HG02884 (cell line): ENCODE data around the gene PRR22.
"Not testable (repeated sequence)": the region's sequence is repeated elsewhere in the genome, so short reads cannot be mapped to it uniquely, and the experiment has no call there.

ENCODE experiments used
- ATAC-seq: cut with Tn5 transposase; IDR thresholded peaks from one replicate; pipeline ENCODE4 v1.9.1; 2021; ENCODE audit warnings: mild to moderate bottlenecking, moderate library complexity; ENCODE audit not compliant: unreplicated experiment

PRR22 gene

DNA sequence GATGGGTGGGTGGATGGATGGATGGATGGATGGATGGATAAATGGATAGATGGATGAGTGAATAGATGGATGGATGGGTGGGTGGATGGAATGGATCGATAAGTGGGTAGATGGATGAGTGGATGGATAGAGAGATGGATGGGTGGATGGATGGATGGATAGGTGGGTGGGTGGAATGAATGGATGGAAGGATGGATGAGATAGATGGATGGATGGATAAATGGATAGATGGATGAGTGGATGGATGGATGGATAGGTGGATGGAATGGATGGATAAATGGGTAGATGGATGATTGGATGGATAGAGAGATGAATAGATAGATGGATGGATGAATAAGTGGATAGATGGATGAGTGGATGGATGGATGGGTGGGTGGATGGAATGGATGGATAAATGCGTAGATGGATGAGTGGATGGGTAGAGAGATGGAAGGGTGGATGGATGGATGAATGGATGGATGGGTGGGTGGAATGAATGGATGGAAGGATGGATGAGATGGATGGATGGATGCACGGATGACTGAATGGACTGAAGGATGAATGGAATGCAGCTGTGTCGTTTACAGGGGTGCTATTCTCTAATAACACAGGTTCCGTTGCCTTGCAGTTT is 21.8 kb downstream of the PRR22 start:
- ATAC-seq = no peak

DNA sequence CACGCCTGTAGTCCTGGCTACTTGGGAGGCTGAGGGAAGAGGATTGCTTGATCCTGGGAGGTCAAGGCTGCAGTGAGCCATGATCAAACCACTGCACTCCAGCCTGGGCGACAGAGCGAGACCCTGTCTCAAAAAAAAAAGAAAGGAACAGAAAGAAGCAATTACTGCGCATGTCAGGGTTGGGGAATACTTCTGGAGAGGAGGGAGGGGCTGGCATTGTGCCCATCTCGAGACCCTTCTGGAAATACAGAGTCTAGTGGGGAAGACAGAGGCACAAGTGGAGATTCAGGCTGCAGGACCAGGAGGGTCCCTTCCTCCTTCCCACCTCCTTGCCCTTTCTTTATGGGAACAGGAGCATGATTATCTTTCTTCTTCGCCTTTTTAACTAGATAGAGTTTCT is 30.8 kb downstream of the PRR22 start:
- ATAC-seq = no peak

DNA sequence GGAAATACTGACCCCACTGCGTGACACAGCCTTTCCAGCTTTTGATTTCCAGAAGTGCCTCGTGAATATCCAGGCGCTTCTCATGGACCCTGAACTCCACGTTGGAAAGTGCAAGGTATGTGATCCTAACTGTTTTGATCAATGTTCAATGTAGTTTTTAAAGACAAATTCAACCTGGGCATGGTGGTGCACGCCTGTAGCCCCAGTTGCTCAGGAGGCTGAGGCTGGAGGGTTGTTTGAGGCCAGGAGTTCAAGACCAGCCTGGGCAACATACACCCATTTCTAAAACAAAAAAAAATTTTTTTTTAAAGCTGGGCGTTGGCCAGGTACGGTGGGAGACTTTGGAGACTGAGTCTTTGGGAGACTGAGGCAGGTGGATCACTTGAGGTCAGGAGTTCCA is 32.8 kb downstream of the PRR22 start:
- ATAC-seq = no peak

DNA sequence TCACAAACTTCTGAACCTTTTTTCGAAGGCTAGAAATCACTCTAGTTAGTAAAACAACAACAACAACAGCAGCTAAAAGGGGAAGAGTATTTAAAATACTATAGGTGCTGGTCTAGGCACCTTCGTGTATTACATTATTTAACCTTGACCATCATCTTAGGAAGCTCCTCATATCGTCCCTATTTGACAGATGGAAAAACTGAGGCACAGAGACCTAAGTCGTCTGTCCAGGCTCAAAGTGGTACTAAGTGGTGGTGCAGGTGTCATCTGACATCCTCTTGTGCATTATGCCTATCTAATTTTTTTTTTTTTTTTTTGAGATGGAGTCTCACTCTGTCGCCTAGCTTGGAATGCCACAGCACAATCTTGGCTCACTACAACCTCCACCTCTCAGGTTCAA is 35.0 kb downstream of the PRR22 start:
- ATAC-seq = no peak

DNA sequence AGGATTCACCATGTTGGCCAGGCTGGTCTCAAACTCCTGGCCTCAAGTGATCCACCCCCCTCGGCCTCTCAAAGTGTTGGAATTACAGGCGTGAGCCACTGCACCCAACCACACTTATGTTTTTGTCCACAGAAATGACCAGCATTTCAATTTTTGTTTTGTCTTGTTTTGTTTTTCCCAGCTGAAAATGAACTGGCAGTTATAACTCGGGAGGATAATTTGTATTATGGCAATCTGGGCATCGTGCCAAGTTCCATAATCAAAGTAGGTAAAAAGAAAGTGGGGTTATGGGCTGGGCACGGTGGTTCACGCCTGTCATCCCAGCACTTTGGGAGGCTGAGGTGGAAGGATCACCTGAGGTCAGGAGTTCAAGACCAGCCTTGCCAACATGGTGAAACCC is 35.6 kb downstream of the PRR22 start:
- ATAC-seq = not testable (repeated sequence)

DNA sequence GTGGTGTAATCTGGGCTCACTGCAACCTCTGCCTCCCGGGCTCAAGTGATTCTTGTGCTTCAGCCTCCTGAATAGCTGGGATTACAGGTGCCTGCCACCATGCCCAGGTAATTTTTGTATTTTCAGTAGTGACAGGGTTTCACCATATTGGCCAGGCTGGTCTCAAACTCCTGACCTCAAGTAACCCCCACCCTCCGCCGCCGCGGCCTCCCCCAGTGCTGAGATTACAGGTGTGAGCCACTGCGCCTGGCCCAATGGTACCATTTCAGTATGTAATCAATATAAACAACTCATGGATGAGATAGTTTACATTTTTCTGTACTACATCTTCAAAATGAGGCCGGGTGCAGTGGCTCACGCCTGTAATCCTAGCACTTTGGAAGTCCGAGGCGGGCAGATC is 39.5 kb downstream of the PRR22 start:
- not testable (repeated sequence) for ATAC-seq

DNA sequence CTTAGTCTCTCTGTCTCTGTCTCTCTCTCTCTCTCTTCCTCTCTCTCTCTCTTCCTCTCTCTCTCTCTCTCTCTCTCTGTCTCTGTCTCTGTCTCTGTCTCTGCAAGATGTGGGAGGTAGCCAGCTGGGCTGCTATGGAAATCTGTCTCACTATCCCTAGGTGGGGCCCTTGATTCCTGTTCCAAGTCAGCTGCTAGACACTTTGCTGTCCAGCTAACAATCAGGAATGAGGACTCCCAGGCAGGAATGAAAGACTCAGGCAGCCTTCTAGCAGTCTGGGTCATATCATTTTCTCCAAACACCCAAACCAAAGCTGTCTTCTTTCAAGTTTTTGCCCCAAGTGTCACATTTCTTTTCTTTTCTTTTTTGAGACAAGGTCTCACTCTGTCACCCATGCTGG is 40.9 kb downstream of the PRR22 start:
- ATAC-seq = no peak

DNA sequence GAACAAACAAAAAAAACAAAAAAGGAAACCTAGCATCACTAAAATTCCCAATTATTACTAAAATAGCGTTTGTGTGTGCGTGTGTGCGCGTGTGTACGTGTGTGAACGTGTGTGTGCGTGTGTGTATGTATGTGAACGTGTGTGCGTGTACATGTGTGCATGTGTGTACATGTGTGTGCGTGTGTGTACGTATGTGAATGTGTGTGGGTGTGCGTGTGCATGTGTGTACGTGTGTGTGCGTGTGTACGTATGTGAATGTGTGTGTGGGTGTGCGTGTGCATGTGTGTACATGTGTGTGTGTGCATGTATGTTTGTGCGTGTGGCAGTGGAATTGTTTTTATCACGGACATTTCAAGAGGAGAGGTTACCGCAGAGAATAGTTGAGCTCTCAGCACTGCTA is 42.5 kb downstream of the PRR22 start:
- ATAC-seq = no peak

DNA sequence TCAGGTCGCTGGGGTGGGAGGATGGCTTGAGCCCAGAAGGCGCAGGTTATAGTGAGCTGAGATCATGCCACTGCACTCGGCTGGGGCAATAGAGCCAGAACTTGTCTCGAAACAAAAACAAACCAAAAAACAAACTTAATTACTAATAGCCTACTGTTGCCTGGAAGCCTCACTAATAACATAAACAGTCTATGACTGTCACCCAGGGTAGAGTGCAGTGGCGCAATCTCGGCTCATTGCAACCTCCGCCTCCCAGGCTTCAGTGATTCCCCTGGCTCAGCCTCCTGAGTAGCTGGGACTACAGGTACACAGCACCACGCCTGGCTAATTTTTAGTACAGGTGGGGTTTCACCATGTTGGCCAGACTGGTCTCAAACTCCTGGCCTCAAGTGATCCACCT is 46.1 kb downstream of the PRR22 start:
- ATAC-seq = no peak

DNA sequence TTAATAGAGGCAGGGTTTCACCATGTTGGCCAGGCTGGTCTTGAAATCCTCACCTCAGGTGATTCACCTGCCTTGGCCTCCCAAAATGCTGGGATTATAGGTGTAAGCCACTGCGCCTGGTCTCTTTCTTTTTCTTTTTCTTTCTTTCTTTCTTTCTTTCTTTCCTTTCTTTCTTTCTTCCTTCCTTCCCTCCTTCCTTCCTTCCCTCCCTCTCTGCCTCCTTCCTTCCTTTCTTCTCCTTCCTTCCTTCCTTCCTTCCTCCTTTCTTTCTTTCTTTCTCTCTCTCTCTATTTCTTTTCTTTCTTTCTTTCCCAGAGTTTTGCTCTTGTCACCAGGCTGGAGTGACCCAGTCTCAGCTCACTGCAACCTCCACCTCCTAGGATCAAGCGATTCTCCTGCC is 51.4 kb downstream of the PRR22 start:
- ATAC-seq = not testable (repeated sequence)
